ENCODE measurements around the gene PEBP1.

The PEBP1 gene

DNA sequence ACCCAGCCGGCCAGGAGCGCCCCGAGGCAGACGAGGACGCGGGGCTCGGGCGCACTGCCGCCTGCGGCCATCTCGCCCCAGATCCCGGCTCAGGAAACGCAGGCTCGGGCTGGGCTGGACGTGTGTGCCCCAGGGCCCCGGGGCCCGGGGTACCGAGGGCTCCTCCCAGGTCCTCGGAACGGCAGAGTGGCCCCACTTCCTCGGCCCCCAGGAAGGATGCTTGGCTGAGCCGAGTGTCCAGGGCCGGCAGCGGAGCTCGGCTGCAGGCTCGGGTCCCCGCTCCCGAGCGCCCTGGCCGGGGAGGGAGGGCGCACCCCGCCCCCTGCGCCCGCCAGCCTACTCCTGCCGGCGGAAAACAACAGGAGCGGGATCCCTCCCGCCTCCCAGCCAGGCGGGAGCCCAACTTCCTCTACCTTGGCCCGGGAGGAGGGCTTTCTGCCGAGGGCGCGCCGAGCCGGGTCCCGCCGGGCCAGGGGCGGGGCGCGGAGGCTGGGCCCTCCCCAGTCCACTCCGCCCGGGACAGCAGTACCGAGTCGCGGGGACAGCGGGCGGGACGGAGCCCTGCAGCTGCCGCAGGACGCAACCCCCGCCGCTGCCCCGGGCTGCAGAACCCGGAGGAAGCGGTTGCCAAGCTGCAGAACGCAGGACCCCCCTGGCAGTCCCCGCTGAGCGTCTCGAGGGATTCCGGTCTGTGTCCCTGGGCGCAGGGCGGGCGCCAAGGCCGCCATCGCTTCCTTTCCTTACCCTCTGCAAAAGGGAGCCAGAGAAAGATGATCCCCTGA lies 32.1 kb upstream of the PEBP1 start, which contains the start of gene VSIG10 (continued):
- TF ChIP-seq HOXD13 (CRISPR knock-in tag; IDR thresholded peaks at IDR 0.05; ENCODE audit: borderline replicate concordance) (no peak), KLF1 (tag by site-specific recombination; IDR thresholded peaks at IDR 0.05) (peak; percentile 45; the same call in 1 of the 2 replicates), ZNF133 (tag by site-specific recombination; IDR thresholded peaks at IDR 0.05) (no peak), INSM2 (tag by site-specific recombination; IDR thresholded peaks at IDR 0.05) (no peak), OVOL3 (tag by site-specific recombination; IDR thresholded peaks at IDR 0.05) (no peak), ZNF792 (tag by site-specific recombination; IDR thresholded peaks at IDR 0.05) (no peak), ZSCAN16 (tag by site-specific recombination; IDR thresholded peaks at IDR 0.05) (no peak), ZNF391 (tag by site-specific recombination; IDR thresholded peaks at IDR 0.05; ENCODE audit: borderline replicate concordance, low read depth) (no peak), KLF9 (tag by site-specific recombination; IDR thresholded peaks at IDR 0.05; ENCODE audit: low read depth) (peak; percentile 79), ZBTB17 (tag by site-specific recombination; IDR thresholded peaks at IDR 0.05) (peak; percentile 83), ZNF510 (tag by site-specific recombination; IDR thresholded peaks at IDR 0.05; ENCODE audit: insufficient replicate concordance) (no peak), ZNF664 (tag by site-specific recombination; IDR thresholded peaks at IDR 0.05) (no peak), ZNF302 (tag by site-specific recombination; IDR thresholded peaks at IDR 0.05; ENCODE audit: low read depth) (no peak), ZSCAN4 (tag by site-specific recombination; IDR thresholded peaks at IDR 0.05) (peak; percentile 14; the same call in 1 of the 2 replicates), ZBTB21 (tag by site-specific recombination; IDR thresholded peaks at IDR 0.05) (no peak), FEZF1 (tag by site-specific recombination; IDR thresholded peaks at IDR 0.05) (no peak), ZNF837 (tag by site-specific recombination; IDR thresholded peaks at IDR 0.05) (no peak), ATF2 (tag by site-specific recombination; IDR thresholded peaks at IDR 0.05; ENCODE audit: low read depth) (no peak), ZBTB20 (tag by site-specific recombination; IDR thresholded peaks at IDR 0.05) (peak; percentile 98), KLF7 (tag by site-specific recombination; IDR thresholded peaks at IDR 0.05; ENCODE audit: borderline replicate concordance) (no peak), ZNF202 (tag by site-specific recombination; IDR thresholded peaks at IDR 0.05; ENCODE audit: borderline replicate concordance) (no peak), IKZF3 (tag by site-specific recombination; IDR thresholded peaks at IDR 0.05) (peak; percentile 99), TRIM28 (IDR thresholded peaks at IDR 0.05; ENCODE audit: borderline replicate concordance, low read length) (no peak), ZNF660 (tag by site-specific recombination; IDR thresholded peaks at IDR 0.05) (peak; percentile 63; the same call in 1 of the 2 replicates), ZNF791 (tag by site-specific recombination; IDR thresholded peaks at IDR 0.05) (no peak), ZNF623 (tag by site-specific recombination; IDR thresholded peaks at IDR 0.05) (no peak), ZNF274 (IDR thresholded peaks at IDR 0.05; ENCODE audit: low read length) (no peak), ZNF274 (tag by site-specific recombination; IDR thresholded peaks at IDR 0.05; ENCODE audit: borderline replicate concordance) (no peak), ZNF155 (tag by site-specific recombination; IDR thresholded peaks at IDR 0.05) (no peak)
- TF ChIP-seq, protein P1, sequence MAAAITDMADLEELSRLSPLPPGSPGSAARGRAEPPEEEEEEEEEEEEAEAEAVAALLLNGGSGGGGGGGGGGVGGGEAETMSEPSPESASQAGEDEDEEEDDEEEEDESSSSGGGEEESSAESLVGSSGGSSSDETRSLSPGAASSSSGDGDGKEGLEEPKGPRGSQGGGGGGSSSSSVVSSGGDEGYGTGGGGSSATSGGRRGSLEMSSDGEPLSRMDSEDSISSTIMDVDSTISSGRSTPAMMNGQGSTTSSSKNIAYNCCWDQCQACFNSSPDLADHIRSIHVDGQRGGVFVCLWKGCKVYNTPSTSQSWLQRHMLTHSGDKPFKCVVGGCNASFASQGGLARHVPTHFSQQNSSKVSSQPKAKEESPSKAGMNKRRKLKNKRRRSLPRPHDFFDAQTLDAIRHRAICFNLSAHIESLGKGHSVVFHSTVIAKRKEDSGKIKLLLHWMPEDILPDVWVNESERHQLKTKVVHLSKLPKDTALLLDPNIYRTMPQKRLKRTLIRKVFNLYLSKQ (tag by site-specific recombination; IDR thresholded peaks at IDR 0.05; ENCODE audit: borderline replicate concordance): no peak
- TF ChIP-seq, protein P2, sequence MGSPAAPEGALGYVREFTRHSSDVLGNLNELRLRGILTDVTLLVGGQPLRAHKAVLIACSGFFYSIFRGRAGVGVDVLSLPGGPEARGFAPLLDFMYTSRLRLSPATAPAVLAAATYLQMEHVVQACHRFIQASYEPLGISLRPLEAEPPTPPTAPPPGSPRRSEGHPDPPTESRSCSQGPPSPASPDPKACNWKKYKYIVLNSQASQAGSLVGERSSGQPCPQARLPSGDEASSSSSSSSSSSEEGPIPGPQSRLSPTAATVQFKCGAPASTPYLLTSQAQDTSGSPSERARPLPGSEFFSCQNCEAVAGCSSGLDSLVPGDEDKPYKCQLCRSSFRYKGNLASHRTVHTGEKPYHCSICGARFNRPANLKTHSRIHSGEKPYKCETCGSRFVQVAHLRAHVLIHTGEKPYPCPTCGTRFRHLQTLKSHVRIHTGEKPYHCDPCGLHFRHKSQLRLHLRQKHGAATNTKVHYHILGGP (tag by site-specific recombination; IDR thresholded peaks at IDR 0.05): no peak
- TF ChIP-seq, protein P3, sequence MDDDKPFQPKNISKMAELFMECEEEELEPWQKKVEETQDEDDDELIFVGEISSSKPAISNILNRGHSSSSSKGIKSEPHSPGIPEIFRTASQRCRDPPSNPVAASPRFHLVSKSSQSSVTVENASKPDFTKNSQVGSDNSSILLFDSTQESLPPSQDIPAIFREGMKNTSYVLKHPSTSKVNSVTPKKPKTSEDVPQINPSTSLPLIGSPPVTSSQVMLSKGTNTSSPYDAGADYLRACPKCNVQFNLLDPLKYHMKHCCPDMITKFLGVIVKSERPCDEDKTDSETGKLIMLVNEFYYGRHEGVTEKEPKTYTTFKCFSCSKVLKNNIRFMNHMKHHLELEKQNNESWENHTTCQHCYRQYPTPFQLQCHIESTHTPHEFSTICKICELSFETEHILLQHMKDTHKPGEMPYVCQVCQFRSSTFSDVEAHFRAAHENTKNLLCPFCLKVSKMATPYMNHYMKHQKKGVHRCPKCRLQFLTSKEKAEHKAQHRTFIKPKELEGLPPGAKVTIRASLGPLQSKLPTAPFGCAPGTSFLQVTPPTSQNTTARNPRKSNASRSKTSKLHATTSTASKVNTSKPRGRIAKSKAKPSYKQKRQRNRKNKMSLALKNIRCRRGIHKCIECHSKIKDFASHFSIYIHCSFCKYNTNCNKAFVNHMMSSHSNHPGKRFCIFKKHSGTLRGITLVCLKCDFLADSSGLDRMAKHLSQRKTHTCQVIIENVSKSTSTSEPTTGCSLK (tag by site-specific recombination; IDR thresholded peaks at IDR 0.05): no peak
